Naive thymus-derived CD4-positive, alpha-beta T cell (primary cell): ENCODE results near the gene MPZL3. TPM values are rescaled to one million over a fixed set of nuclear protein-coding genes. Genes with fewer than 3 reads are reported as not detected.
A peak's percentile ranks its signal among the peaks of the same experiment; 100 is the strongest.

Experiments used
- ATAC-seq: fragments of 150-1000 bp; cut with Tn5 transposase; 2 replicates; pipeline ENCODE4 v1.10.0; 2021; ENCODE audit warnings: mild to moderate bottlenecking, moderate library complexity
- CTCF ChIA-PET: fragments of 350-600 bp; sonication (Branson Sonifier 250); formaldehyde crosslinking; loops from one replicate; lab custom pipeline; 2021; ENCODE audit warnings: antibody characterized with exemption; lab: Charles Lee
- POLR2A ChIA-PET: fragments of 350-600 bp; sonication (Branson Sonifier 250); formaldehyde crosslinking; loops from one replicate; lab custom pipeline; 2021; ENCODE audit warnings: antibody characterized with exemption, inconsistent platforms; lab: Charles Lee
- DNase-seq, 9 donors: peaks; one replicate each; pipeline versions ENCODE4 v3.0.0 to v3.0.0-alpha.2; 2020 to 2022; ENCODE audit warnings: mixed read lengths in 1 of 9
- H3K27ac ChIP-seq: one replicate; pipeline ENCODE4 v1.7.0; 2013; ENCODE audit warnings: mild to moderate bottlenecking, low read depth, low read length, moderate library complexity
- H3K27me3 ChIP-seq, 2 donors: one replicate each; pipeline ENCODE4 v1.7.0; 2013; ENCODE audit warnings: low read length in 2 of 2, mild to moderate bottlenecking in 2 of 2, moderate library complexity in 2 of 2; ENCODE audit not compliant: control insufficient read depth in 2 of 2, insufficient read depth in 2 of 2
- H3K36me3 ChIP-seq, 3 experiments: 1 replicate in 2 of 3; 2 replicates in 1 of 3; pipeline ENCODE4 v1.7.0; 2013; ENCODE audit warnings: low read length in 3 of 3, mild to moderate bottlenecking in 3 of 3, moderate library complexity in 1 of 3; ENCODE audit not compliant: insufficient read depth in 3 of 3, control insufficient read depth in 2 of 3
- H3K4me1 ChIP-seq, 2 donors: one replicate each; pipeline ENCODE4 v1.7.0; 2013; ENCODE audit warnings: low read length in 2 of 2, mild to moderate bottlenecking in 2 of 2, moderate library complexity in 1 of 2; ENCODE audit not compliant: control insufficient read depth in 2 of 2, insufficient read depth in 2 of 2
- H3K4me3 ChIP-seq: 2 replicates; pipeline ENCODE4 v1.7.0; 2013; ENCODE audit warnings: mild to moderate bottlenecking, low read length
- H3K9me3 ChIP-seq, 3 experiments: 1 replicate in 2 of 3; 2 replicates in 1 of 3; pipeline ENCODE4 v1.7.0; 2013; ENCODE audit warnings: low read length in 3 of 3; ENCODE audit not compliant: control insufficient read depth in 2 of 3
- H3K27ac Mint-ChIP-seq, 9 donors: one replicate each; pipeline ENCODE4 v1.8.0; 2020 to 2022; ENCODE audit warnings: mixed read lengths in 9 of 9, mild to moderate bottlenecking in 8 of 9, moderate library complexity in 5 of 9, inconsistent platforms in 2 of 9
- H3K27me3 Mint-ChIP-seq, 5 donors: one replicate each; pipeline ENCODE4 v1.8.0; 2021 to 2022; ENCODE audit warnings: mixed read lengths in 5 of 5, mild to moderate bottlenecking in 1 of 5
- H3K36me3 Mint-ChIP-seq, 5 donors: one replicate each; pipeline ENCODE4 v1.8.0; 2020 to 2022; ENCODE audit warnings: mixed read lengths in 5 of 5, mild to moderate bottlenecking in 3 of 5, inconsistent platforms in 1 of 5
- H3K4me1 Mint-ChIP-seq, 7 donors: one replicate each; pipeline ENCODE4 v1.8.0; 2020 to 2022; ENCODE audit warnings: mixed read lengths in 7 of 7, mild to moderate bottlenecking in 3 of 7, inconsistent platforms in 1 of 7
- H3K4me3 Mint-ChIP-seq, 10 donors: one replicate each; pipeline ENCODE4 v1.8.0; 2020 to 2022; ENCODE audit warnings: mild to moderate bottlenecking in 10 of 10, mixed read lengths in 10 of 10, moderate library complexity in 6 of 10, inconsistent platforms in 2 of 10
- H3K9me3 Mint-ChIP-seq, 11 donors: one replicate each; pipeline ENCODE4 v1.8.0; 2020 to 2022; ENCODE audit warnings: mixed read lengths in 11 of 11, mild to moderate bottlenecking in 4 of 11, inconsistent platforms in 1 of 11, moderate library complexity in 1 of 11
- intact Hi-C, 2 donors: fragments of 100-400 bp; cut with micrococcal nuclease; formaldehyde crosslinking; loops; one replicate each; pipeline ENCODE4 v1.15.1; 2023
- polyA plus RNA-seq, 2 donors: library from polyadenylated mRNA; unstranded; fragments of 300-500 nt; fragmentation: Illumina TruSeq; gene quantifications; one replicate each; pipeline ENCODE4 v1.2.3, GENCODE V29; 2021
- total RNA-seq, 6 experiments: library from RNA in 5 of 6; stranded (reverse) in 5 of 6; gene quantifications; 1 replicate in 5 of 6; 2 replicates in 1 of 6; pipeline ENCODE4 v1.2.3 and lab custom pipeline; 2021 to 2026

Gene MPZL3
- total and polyA plus RNA-seq, 7 experiments from 2014 or later, result 3.6 to 17.4 (median 14.2) TPM

- Mint-ChIP-seq H3K36me3 (no peaks in the 10 kb centered on the region), H3K9me3 (no peaks in the 10 kb centered on the region), H3K27ac (peak overlapping the region in 1 of 9 donors; percentile 3), H3K27me3 (peaks cover 0 to 7% (median 0%) of the 10 kb centered on the region in 5 donors), H3K4me3 (no peak overlapping the region), H3K4me1 (peaks cover 2 to 47% (median 19%) of the 10 kb centered on the region in 7 donors)
- no peaks in the 10 kb centered on the region for H3K36me3 ChIP-seq
- ATAC-seq (no peak), DNase-seq (no peak)
- H3K9me3 ChIP-seq, result no peaks in the 10 kb centered on the region
- no peaks in the 10 kb centered on the region for H3K4me1 ChIP-seq
- intact Hi-C loops, result no loop called here
- ChIA-PET CTCF (no interaction called here), POLR2A (interaction anchor here (0.6 kb wide), 1 partner anchor 335 kb away, joined by 5 read pairs; no protein-coding TSS in a partner anchor)
- no peak overlapping the region for H3K27ac ChIP-seq
- no peaks in the 10 kb centered on the region for H3K27me3 ChIP-seq
- no peak overlapping the region for H3K4me3 ChIP-seq
Observed at GRCh38 chr11:118274186-118274585, 22.0 kb upstream of the MPZL3 start.

- H3K27me3 Mint-ChIP-seq, result peaks cover 0 to 14% (median 0%) of the 10 kb centered on the region in 5 donors
- no peak overlapping the region for H3K4me3 Mint-ChIP-seq
- Histone ChIP-seq H3K36me3 (no peaks in the 10 kb centered on the region), H3K4me3 (no peak overlapping the region), H3K27ac (no peak overlapping the region), H3K27me3 (no peaks in the 10 kb centered on the region), H3K4me1 (no peaks in the 10 kb centered on the region), H3K9me3 (no peaks in the 10 kb centered on the region)
- peak overlapping the region in 2 of 9 donors; percentile 8 to 33 for H3K27ac Mint-ChIP-seq
- ChIA-PET POLR2A (no interaction called here), CTCF (no interaction called here)
- intact Hi-C loops, result no loop called here
- H3K4me1 Mint-ChIP-seq, result peaks cover 2 to 34% (median 19%) of the 10 kb centered on the region in 7 donors
- no peaks in the 10 kb centered on the region for H3K36me3 Mint-ChIP-seq
- DNase-seq, result no peak
- H3K9me3 Mint-ChIP-seq, result no peaks in the 10 kb centered on the region
- ATAC-seq, result no peak
Observed at GRCh38 chr11:118272001-118272400, 19.8 kb upstream of the MPZL3 start.

- Mint-ChIP-seq H3K27ac (no peak overlapping the region), H3K4me1 (peaks cover 15 to 37% (median 32%) of the 10 kb centered on the region in 7 donors), H3K9me3 (no peaks in the 10 kb centered on the region), H3K36me3 (no peaks in the 10 kb centered on the region), H3K27me3 (peaks cover 0 to 27% (median 0%) of the 10 kb centered on the region in 5 donors), H3K4me3 (no peak overlapping the region)
- ATAC-seq, result no peak
- POLR2A ChIA-PET, result interaction anchor here (0.8 to 1.5 kb wide), 3 partner anchors 11 to 64 kb away, joined by 3 to 4 read pairs (median 3); no protein-coding TSS in a partner anchor
- CTCF ChIA-PET, result no interaction called here
- no peaks in the 10 kb centered on the region for H3K36me3 ChIP-seq
- H3K27ac ChIP-seq, result no peak overlapping the region
- no peak overlapping the region for H3K4me3 ChIP-seq
- intact Hi-C loops, result no loop called here
- no peaks in the 10 kb centered on the region for H3K27me3 ChIP-seq
- DNase-seq, result no peak
- peaks cover 0 to 12% of the 10 kb centered on the region in 2 donors for H3K4me1 ChIP-seq
- H3K9me3 ChIP-seq, result no peaks in the 10 kb centered on the region
Observed at GRCh38 chr11:118267486-118267885, 15.3 kb upstream of the MPZL3 start.

GRCh38 chr11:118265954-118266353 is 13.8 kb upstream of the MPZL3 start:
- DNase-seq (no peak), ATAC-seq (no peak)
- peaks cover 0 to 27% (median 0%) of the 10 kb centered on the region in 5 donors for H3K27me3 Mint-ChIP-seq
- H3K4me3 Mint-ChIP-seq, result peak overlapping the region in 1 of 10 donors; percentile 0
- H3K9me3 Mint-ChIP-seq, result no peaks in the 10 kb centered on the region
- H3K4me1 Mint-ChIP-seq, result peaks cover 16 to 44% (median 37%) of the 10 kb centered on the region in 7 donors
- Histone ChIP-seq H3K4me1 (peaks cover 0 to 14% of the 10 kb centered on the region in 2 donors), H3K9me3 (no peaks in the 10 kb centered on the region), H3K4me3 (no peak overlapping the region), H3K36me3 (no peaks in the 10 kb centered on the region), H3K27me3 (no peaks in the 10 kb centered on the region), H3K27ac (no peak overlapping the region)
- POLR2A ChIA-PET, result interaction anchor here (0.9 to 3.0 kb wide), 4 partner anchors 18 to 64 kb away, joined by 3 to 18 read pairs (median 4); partner anchors contain the start of gene JAML
- peak overlapping the region in 4 of 9 donors; percentile 2 to 60 (median 11) for H3K27ac Mint-ChIP-seq
- intact Hi-C loops, result loop anchor here in 1 of 2 donors (2.0 kb wide), 1 partner anchor 17 kb away; no protein-coding TSS in a partner anchor
- CTCF ChIA-PET, result interaction anchor here (1.2 kb wide), 1 partner anchor 64 kb away, joined by 3 read pairs; no protein-coding TSS in a partner anchor
- no peaks in the 10 kb centered on the region for H3K36me3 Mint-ChIP-seq

GRCh38 chr11:118264569-118265465 is 12.7 kb upstream of the MPZL3 start:
- peak overlapping the region; percentile 78 to 91 (median 88) for H3K4me3 Mint-ChIP-seq

More at GRCh38 chr11:118264569-118265465, 12.7 kb upstream of the MPZL3 start:
- Histone ChIP-seq H3K4me1 (peaks cover 0 to 14% of the 10 kb centered on the region in 2 donors), H3K36me3 (no peaks in the 10 kb centered on the region), H3K27ac (no peak overlapping the region), H3K9me3 (no peaks in the 10 kb centered on the region), H3K4me3 (peak overlapping the region; percentile 29), H3K27me3 (no peaks in the 10 kb centered on the region)
- H3K9me3 Mint-ChIP-seq, result no peaks in the 10 kb centered on the region
- H3K27ac Mint-ChIP-seq, result peak overlapping the region in 8 of 9 donors; percentile 15 to 94 (median 74)
- no peak for DNase-seq
- POLR2A ChIA-PET, result interaction anchor here (1.0 to 3.0 kb wide), 8 partner anchors 11 to 66 kb away, joined by 3 to 18 read pairs (median 6); partner anchors contain the start of genes JAML and MPZL3
- no peaks in the 10 kb centered on the region for H3K36me3 Mint-ChIP-seq
- ATAC-seq, result no peak
- H3K27me3 Mint-ChIP-seq, result peaks cover 0 to 25% (median 0%) of the 10 kb centered on the region in 5 donors
- intact Hi-C loops, result loop anchor here in 1 of 2 donors (2.0 kb wide), 1 partner anchor 18 kb away; no protein-coding TSS in a partner anchor
- H3K4me1 Mint-ChIP-seq, result peaks cover 19 to 44% (median 37%) of the 10 kb centered on the region in 7 donors
- CTCF ChIA-PET, result interaction anchor here (0.8 to 2.4 kb wide), 6 partner anchors 27 to 66 kb away, joined by 3 to 11 read pairs (median 4); partner anchors contain the start of gene JAML
